ENCODE results near the gene RGSL1.

RGSL1 gene

GRCh38 chr1:182450087-182450486, at the start of gene RGSL1:
Gene RGSL1 (plus strand): TSS chr1:182450146. CDS start chr1:182450166, 20 bp downstream.
- no peak for DNase-seq (ENCODE audit: low spot score)

GRCh38 chr1:182400567-182400966, 49.4 kb upstream of the RGSL1 start, which contains the start of gene TEDDM1:
Gene TEDDM1 (minus strand): TSS chr1:182400667. CDS start chr1:182400485, 182 bp downstream.
- DNase-seq (ENCODE audit: low spot score) = no peak

DNA sequence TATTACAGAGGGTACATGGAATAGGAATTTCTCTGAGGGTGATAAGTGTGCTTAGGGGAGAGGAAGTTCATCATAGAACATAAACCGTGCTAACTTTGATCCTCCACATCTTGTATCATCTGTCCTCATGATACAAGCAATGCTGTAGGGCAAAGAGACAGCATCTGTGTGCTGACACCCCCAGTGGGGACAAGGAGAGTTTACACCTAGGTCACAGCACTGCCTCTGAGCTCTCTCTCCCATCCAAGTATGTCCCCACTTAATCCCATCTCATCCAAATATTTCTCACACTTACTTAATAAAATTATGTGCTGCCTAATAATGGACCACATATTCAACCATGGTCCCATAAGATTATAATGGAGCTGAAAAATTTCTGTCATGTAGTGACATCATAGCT, 45.2 kb upstream of the RGSL1 start:
- no peak for DNase-seq (ENCODE audit: low spot score)

GRCh38 chr1:182405578-182405977, 44.4 kb upstream of the RGSL1 start:
- DNase-seq (ENCODE audit: low spot score) = no peak

- DNase-seq (ENCODE audit: low spot score) = no peak
These were observed 43.9 kb upstream of the RGSL1 start for GRCh38 chr1:182406012-182406411.

- DNase-seq (ENCODE audit: low spot score) = no peak
These were observed 42.2 kb upstream of the RGSL1 start for GRCh38 chr1:182407724-182408123.

DNA sequence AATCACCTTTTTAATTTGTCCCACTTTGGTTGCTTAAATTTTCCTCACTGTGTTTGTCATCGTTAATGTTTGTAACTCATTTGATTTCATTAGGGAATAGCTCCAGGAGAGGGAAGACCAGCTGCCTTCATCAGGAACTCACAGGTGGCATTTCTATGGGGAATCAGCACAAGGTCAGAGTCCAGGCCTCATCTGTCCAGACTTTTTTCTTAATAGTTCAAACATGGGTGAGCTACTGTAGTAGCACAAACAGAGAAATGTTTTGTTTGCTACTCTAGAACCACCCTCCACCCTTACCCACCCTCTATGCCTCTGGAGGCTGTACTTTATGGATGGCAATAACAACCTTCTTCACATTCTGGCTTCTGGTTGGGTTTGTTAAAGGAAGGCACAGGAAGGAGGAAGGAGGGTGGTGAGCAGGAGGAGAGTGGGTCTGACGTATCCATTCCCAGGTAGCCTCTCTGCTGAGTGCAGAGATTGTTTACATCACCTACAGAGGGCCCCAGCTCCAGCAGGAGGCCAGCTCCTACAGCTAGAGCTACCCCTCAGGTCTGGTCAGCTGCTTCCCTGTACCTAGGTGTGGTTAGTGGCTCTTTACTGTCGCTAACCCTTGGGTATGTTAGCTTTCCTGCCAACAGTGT, 41.4 kb upstream of the RGSL1 start:
- DNase-seq (ENCODE audit: low spot score) = no peak

GRCh38 chr1:182410138-182410537, 39.8 kb upstream of the RGSL1 start:
- DNase-seq (ENCODE audit: low spot score) = no peak

DNA sequence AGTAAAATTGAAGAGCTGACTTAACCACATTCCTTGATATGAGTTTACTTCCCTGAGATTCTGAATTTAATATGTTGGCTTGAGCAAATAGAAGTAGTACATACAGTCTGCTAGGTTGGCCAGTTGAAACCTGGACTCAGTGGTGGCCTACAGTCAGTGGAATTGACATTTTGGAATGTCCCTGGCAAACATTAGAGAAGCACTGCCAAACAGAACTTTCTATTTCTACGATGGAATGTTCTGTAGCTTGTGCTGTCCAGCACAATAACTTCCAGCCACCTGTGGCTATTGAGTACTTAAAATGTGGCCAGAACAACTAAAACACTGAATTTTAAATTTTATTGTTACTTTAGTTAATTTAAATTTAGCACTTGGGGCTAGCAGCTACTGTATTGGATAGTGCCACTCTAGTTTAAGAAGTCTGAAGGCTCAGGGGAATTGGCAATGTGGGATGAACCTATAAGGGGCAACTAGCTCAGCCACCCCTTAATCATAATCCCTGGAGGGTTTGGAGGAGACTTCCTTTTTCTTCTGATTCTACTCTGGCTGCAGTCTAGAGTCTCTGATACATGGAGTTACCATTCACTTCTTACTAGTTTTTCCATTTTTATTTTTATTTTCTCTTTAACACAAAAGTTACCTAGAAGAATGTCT, 39.2 kb upstream of the RGSL1 start:
- DNase-seq (ENCODE audit: low spot score) = no peak

DNA sequence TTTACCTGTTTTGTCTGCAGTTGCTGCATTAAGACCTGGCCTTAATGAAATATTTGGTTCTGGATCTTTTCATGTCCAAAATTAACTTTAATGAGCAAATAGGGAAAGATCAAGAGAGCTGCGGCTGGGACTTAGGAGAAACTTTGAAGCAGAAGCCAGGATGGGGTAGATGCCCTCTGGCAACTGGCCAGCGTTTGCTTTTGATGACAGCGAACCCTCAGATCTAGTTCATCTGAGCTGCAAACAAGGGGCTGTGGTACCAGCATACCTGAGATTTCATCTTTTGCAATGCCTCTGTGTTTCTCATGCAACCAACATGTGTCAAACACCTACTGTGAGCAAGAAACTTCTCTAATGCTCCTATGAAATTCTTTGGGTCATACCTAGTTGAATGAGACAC, 36.5 kb upstream of the RGSL1 start:
- DNase-seq (ENCODE audit: low spot score) = no peak

DNA sequence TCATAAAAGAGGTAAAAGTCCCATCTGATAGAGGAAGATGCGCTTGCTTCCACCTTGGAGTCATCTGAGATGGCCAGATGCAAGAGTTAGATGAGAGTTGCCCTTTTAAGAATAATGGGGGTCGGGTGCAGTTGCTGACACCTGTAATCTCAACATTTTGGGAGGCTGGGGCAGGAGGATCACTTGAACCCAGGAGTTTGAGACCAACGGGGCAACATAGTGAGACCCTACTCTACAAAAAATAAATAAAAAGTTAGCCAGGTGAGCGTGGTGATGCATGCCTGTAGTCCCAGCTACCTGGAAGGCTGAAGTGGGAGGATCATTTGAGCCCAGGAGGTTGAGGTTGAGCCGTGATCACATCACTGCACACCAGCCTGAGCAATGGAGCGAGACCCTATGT, 36.0 kb upstream of the RGSL1 start:
- DNase-seq (ENCODE audit: low spot score) = no peak

GRCh38 chr1:182415789-182416188, 34.2 kb upstream of the RGSL1 start:
- no peak for DNase-seq (ENCODE audit: low spot score)

DNA sequence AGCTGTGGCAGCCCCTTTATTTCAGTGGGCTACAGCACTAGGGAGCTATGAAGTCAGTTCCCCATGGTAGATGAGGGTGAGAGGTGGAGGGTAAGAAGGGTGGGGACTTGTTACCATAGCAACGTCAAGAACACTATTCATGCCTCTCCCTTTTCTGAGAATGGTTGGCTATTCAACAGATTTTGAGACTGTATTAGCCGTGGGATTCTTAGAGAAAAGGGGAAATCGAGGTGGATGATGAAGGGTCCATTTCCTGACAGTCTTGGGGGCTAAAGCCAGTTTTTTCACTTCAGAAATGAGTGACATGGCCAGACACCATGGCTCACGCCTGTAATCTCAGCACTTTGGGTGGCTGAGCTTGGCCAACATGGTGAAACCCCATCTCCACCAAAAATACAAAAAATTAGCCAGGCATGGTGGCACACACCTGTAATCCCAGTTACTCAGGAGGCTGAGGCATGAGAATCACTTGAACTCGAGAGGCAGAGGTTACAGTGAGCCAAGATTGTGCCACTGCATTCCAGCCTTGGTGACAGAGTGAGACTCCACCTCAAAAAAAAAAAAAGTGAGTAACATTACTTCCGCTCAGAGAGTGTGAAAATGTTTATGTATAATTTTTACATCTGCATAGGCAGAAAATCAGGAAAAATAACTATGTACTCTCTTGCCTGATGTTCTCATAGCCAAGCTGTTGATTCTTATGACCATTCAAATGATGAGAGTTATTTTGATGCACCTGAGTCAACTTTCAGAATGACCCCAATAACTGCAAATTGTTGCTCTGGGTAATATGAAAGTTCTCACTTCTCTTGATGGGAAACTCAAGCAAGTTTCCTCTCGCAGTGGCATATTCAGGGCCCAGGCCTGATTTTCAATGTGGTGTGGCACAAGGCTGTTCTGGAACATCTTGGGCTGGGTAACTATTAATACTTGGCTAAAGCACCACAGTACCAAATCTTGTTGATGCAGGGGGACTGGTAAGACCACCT, 23.2 kb upstream of the RGSL1 start:
- DNase-seq (ENCODE audit: low spot score) = no peak

GRCh38 chr1:182428043-182428442, 21.9 kb upstream of the RGSL1 start:
- DNase-seq (ENCODE audit: low spot score) = no peak

GRCh38 chr1:182430263-182431068, 19.5 kb upstream of the RGSL1 start:
- no peak for DNase-seq (ENCODE audit: low spot score)

DNA sequence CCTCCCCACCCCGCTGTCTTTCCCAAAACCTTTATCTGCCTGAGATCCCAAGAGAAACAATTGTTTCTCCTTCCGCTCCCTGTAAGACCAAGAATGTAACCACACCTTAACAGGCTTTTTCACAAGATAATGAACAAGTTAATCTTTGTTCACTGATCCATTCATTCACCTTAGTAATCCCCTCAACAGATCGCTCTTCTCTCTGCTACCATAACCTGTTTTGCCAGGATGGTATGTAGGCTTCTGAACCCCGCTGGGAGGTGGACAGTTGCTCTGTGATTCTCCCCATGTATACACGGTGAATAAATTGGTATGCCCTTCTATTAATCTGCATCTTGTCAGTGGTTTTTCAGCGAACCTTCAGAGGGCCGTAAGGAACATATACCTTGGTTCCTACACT, 18.7 kb upstream of the RGSL1 start:
- no peak for DNase-seq (ENCODE audit: low spot score)

DNA sequence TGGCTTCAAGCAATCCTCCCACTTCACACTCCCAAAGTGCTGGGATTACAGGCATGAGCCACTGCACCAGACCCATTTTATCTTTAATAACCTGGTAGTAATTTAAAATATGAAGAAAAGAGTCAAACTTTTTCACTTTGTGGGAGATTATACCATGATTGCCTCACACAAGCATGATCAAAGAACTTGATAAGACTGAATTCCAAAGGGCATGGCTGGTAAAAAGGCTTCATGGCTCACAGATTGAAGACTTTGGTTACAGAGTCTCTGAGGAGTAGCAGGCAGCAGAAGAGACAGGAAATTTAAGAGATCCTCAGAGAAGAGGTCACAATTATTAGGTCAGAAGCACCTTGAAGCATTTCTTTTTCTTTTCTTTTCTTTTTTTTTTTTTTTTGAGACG, 16.4 kb upstream of the RGSL1 start:
- no peak for DNase-seq (ENCODE audit: low spot score)

DNA sequence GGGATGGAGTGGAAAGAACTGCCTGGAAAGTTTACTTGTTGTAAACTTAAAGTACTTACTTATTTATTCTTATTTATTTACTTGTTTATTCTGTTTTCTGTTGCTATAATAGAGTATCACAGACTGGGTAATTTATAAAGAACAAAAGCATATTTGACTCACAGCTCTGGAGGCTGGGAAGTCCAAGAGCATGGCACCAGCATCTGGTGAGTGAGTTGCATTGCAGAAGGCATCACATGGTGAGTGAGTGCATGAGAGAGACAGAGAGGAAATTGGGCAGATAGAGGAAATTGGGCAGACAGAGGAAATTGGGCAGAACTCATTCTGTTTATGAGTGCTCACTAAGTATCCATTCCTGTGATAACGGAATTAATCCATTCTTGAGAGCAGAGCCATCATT, 11.6 kb upstream of the RGSL1 start:
- no peak for DNase-seq (ENCODE audit: low spot score)

DNA sequence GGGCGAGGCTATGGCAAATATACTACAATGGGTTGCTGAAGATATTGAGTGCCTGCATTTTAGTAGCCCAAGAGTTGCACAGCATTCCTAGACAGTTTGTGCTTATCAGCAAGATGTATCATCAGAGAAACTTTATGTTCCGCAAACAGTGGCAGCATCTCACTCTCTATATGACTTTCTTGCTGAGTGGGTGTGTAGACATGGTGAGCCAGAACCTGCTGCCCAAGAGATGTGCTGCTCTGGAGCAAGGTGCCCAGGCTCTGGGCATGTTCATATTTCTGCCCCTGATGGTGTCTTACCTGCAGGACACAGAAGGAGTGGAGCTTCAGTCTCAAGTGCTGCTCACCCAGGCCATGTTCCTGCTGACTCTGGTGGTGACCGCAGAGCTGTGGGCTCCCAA, 8.2 kb upstream of the RGSL1 start:
- DNase-seq (ENCODE audit: low spot score) = no peak

- no peak for DNase-seq (ENCODE audit: low spot score)
These were observed 7.6 kb upstream of the RGSL1 start for GRCh38 chr1:182442333-182442732.

- DNase-seq (ENCODE audit: low spot score) = no peak
These were observed 5.4 kb upstream of the RGSL1 start for GRCh38 chr1:182444497-182444896.
